Measurements from ENCODE around the gene ADSS1.

Gene ADSS1

DNA sequence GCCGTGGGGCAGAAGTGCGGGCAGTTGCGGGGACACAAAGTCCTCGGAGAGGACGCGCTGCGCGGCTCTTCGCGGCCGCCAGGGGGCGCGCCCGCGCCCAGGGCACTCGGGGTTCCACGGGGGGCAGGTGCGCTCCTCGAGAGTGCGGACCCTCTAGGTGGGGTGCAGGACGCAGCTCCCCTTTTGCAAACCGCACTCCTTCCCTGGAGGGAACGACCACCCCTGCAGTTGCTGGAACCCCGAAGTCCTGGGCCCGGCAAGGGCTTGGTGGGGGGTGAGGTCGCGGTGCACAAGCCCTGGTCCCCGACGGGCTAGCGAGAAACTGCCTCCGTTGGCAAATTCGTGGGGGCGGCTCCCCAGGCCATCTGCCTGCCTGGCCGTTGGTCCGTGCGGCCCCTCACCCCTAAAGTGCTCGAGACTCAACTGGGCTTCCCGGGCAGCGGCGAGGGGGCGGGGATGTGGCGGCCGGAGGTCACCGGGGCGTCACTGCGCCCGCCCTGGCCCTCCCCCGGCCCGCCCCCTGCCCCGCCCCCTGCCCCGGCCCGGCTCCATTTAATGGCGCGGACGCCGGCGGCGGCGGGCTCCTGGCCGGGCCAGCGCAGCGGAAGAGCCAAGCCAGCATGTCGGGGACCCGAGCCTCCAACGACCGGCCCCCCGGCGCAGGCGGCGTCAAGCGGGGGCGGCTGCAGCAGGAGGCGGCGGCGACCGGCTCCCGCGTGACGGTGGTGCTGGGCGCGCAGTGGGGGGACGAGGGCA, at the start of gene ADSS1:
TSS of gene ADSS1 (plus strand) at position 579 of the 756 bp plus-strand sequence. CDS start at position 621, 42 bp downstream.
- Histone ChIP-seq H3K4me1 (ENCODE audit: insufficient read depth, low read length) (0 out of 2 replicates have a peak, but pooled peaks cover 2% of the 10 kb centered on the region), H3K36me3 (ENCODE audit: insufficient read depth, low read depth, low read length) (no peaks in the 10 kb centered on the region), H3K27me3 (ENCODE audit: insufficient read depth, low read length) (no peaks in the 10 kb centered on the region), H3K4me3 (ENCODE audit: low read length) (peak within 1 kb of the TSS; percentile 71), H3K9me3 (ENCODE audit: insufficient read depth, low read depth, low read length) (no peaks in the 10 kb centered on the region), H3K9ac (ENCODE audit: low read depth, low read length) (peak within 1 kb of the TSS; percentile 56; the same call in 1 of the 2 replicates), H3K27ac (ENCODE audit: low read length) (no peak within 1 kb of the TSS)

GRCh38 chr14:104675447-104675846, 48.6 kb upstream of the ADSS1 start:
- H3K4me1 ChIP-seq (ENCODE audit: insufficient read depth, low read length): peaks cover 23% of the 10 kb centered on the region
- H3K9me3 ChIP-seq (ENCODE audit: insufficient read depth, low read depth, low read length): no peaks in the 10 kb centered on the region
- H3K27ac ChIP-seq (ENCODE audit: low read length): no peak overlapping the region
- H3K27me3 ChIP-seq (ENCODE audit: insufficient read depth, low read length): no peaks in the 10 kb centered on the region
- no peak overlapping the region for H3K9ac ChIP-seq (ENCODE audit: low read depth, low read length)
- no peaks in the 10 kb centered on the region for H3K36me3 ChIP-seq (ENCODE audit: insufficient read depth, low read depth, low read length)
- H3K4me3 ChIP-seq (ENCODE audit: low read length): no peak overlapping the region

GRCh38 chr14:104676130-104676693, 47.8 kb upstream of the ADSS1 start:
- Histone ChIP-seq H3K36me3 (ENCODE audit: insufficient read depth, low read depth, low read length) (no peaks in the 10 kb centered on the region), H3K9me3 (ENCODE audit: insufficient read depth, low read depth, low read length) (no peaks in the 10 kb centered on the region), H3K9ac (ENCODE audit: low read depth, low read length) (peak overlapping the region; percentile 93; the same call in 1 of the 2 replicates), H3K4me1 (ENCODE audit: insufficient read depth, low read length) (peaks cover 26% of the 10 kb centered on the region), H3K27me3 (ENCODE audit: insufficient read depth, low read length) (no peaks in the 10 kb centered on the region), H3K27ac (ENCODE audit: low read length) (no peak overlapping the region), H3K4me3 (ENCODE audit: low read length) (peak overlapping the region; percentile 35; the same call in 1 of the 2 replicates)

DNA sequence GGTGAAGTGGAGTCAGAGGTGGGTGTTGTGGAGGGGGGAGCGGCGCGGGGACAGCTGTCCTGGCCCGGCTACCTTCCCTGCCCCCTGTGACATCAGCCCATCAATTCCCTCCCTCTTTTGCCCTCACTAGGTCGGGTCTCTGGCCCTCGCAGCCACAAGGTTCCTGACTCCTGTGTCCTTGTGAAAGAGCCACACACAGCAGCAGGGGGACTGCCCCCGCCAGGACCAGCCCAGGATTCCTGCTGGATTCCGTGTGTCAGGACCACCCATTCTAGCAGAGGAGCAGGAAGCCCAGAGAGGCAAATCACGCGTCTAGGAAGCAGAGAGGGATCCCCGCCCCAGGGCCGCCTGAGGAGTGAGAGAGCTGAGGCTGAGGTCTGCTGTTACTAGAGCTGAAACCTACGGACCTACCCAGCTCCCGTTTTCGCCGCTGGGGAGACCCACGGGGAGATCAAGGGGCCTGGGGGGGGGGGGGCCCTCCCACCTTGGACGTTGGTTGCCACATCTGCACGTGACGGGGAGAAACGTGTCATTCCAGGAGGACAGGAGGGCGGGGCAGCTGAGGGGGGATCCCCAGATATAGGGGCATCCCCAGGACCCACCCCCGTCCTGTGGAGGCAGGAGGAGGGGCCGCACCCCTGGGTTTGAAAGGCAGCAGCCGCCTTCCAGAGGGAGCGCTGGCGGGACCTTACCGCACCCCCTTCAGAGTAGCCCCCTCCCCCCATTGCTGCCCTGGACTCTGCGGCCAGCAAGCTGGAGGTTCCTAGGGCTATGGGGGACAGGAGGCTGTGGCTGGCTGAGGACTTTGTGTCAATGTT, 47.1 kb upstream of the ADSS1 start:
- H3K36me3 ChIP-seq (ENCODE audit: insufficient read depth, low read depth, low read length): no peaks in the 10 kb centered on the region
- peak overlapping the region; percentile 70 for H3K4me3 ChIP-seq (ENCODE audit: low read length)
- peak overlapping the region; percentile 93 for H3K9ac ChIP-seq (ENCODE audit: low read depth, low read length)
- peak overlapping the region; percentile 91 for H3K27ac ChIP-seq (ENCODE audit: low read length)
- peaks cover 29% of the 10 kb centered on the region for H3K4me1 ChIP-seq (ENCODE audit: insufficient read depth, low read length)
- no peaks in the 10 kb centered on the region for H3K27me3 ChIP-seq (ENCODE audit: insufficient read depth, low read length)
- no peaks in the 10 kb centered on the region for H3K9me3 ChIP-seq (ENCODE audit: insufficient read depth, low read depth, low read length)

GRCh38 chr14:104677512-104678332, 46.3 kb upstream of the ADSS1 start:
- Histone ChIP-seq H3K27ac (ENCODE audit: low read length) (peak overlapping the region; percentile 91), H3K4me3 (ENCODE audit: low read length) (peak overlapping the region; percentile 70), H3K27me3 (ENCODE audit: insufficient read depth, low read length) (no peaks in the 10 kb centered on the region), H3K9ac (ENCODE audit: low read depth, low read length) (peak overlapping the region; percentile 93), H3K36me3 (ENCODE audit: insufficient read depth, low read depth, low read length) (no peaks in the 10 kb centered on the region), H3K9me3 (ENCODE audit: insufficient read depth, low read depth, low read length) (no peaks in the 10 kb centered on the region), H3K4me1 (ENCODE audit: insufficient read depth, low read length) (peaks cover 33% of the 10 kb centered on the region)

- H3K9ac ChIP-seq (ENCODE audit: low read depth, low read length): peak overlapping the region; percentile 93
- no peaks in the 10 kb centered on the region for H3K27me3 ChIP-seq (ENCODE audit: insufficient read depth, low read length)
- H3K27ac ChIP-seq (ENCODE audit: low read length): peak overlapping the region; percentile 91
- peak overlapping the region; percentile 70; the same call in 1 of the 2 replicates for H3K4me3 ChIP-seq (ENCODE audit: low read length)
- H3K9me3 ChIP-seq (ENCODE audit: insufficient read depth, low read depth, low read length): no peaks in the 10 kb centered on the region
- no peaks in the 10 kb centered on the region for H3K36me3 ChIP-seq (ENCODE audit: insufficient read depth, low read depth, low read length)
- peaks cover 37% of the 10 kb centered on the region for H3K4me1 ChIP-seq (ENCODE audit: insufficient read depth, low read length)
These were observed 45.7 kb upstream of the ADSS1 start for GRCh38 chr14:104678346-104678745.

DNA sequence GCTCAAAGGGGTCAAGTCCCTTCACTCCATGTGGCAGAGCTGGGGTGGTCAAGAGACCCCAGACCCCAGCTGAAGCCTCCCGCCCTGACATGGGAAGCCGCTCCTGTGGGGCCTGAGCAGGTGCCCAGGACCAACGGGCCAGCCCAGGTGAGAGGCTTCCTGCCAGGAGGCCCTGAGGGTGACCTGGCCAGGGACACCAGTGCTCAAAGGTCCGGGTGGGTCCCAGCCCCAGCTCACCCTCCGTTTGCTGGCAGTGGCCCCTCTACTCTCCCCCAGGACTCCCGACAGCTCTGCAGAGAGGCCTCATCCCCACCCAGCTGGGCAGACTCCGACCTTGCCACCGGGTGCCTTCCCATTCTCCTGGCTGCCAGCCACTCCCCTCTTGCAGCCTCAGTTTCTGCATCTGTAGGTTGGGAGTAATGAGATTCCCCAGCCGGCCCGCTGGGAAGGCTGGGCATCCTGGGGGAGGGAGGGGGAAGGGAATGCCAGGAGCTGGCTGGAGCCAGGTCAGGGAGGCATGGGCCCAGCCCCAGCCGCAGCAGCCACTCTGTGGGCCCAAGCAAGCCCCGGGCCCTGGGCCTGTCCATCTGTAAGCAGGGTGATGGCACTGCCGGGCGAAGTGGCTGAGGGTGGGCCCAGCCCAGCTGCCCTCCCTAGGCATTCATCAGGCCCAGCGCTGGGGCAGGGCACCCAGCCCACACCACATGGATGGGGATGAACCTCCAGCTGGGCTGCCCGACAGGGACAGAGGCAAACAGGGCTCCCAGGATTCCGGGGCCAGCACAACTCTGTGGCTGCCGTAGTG, 44.9 kb upstream of the ADSS1 start:
- H3K9me3 ChIP-seq (ENCODE audit: insufficient read depth, low read depth, low read length): no peaks in the 10 kb centered on the region
- H3K36me3 ChIP-seq (ENCODE audit: insufficient read depth, low read depth, low read length): no peaks in the 10 kb centered on the region
- no peak overlapping the region for H3K4me3 ChIP-seq (ENCODE audit: low read length)
- H3K9ac ChIP-seq (ENCODE audit: low read depth, low read length): peak overlapping the region; percentile 93; the same call in 1 of the 2 replicates
- no peaks in the 10 kb centered on the region for H3K27me3 ChIP-seq (ENCODE audit: insufficient read depth, low read length)
- H3K27ac ChIP-seq (ENCODE audit: low read length): peak overlapping the region; percentile 91
- H3K4me1 ChIP-seq (ENCODE audit: insufficient read depth, low read length): peaks cover 39% of the 10 kb centered on the region

DNA sequence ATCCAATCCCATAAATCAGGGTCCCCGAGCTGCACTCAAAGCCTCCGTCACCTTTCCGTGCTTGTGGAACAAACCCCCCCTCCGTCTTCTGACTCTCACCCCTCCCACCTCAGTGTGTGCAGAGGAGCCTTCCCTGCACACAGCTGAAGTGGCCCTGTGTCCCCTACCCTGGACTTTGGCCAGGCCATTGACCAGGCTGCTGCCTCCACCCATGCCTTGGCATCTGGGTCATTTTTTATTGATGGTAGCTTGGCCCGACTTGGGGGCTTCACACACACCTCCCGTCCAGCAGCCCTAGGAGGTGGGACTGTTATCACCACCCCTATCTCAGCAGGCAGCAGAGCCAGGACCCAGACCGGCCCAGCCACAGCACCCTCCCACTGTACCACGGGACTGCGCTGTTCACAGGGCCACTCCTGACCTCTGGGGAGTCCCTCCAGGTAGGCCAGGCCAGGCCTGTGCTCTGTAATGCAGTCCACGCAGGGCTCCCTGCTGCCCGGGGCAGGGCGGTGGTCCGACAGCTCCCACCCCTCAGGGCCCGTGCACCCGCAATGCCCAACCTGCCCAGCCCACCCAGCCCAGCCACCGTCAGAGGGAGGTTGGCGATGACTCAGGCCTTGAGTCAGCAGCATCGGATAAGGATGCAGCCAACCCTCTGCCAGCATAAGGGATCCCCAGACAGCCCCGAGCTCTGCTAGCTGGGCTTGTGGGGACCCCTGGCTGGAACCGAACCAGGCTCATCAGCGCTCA, 43.8 kb upstream of the ADSS1 start:
- H3K27ac ChIP-seq (ENCODE audit: low read length): no peak overlapping the region
- peak overlapping the region; percentile 56; the same call in 1 of the 2 replicates for H3K9ac ChIP-seq (ENCODE audit: low read depth, low read length)
- H3K4me3 ChIP-seq (ENCODE audit: low read length): no peak overlapping the region

DNA sequence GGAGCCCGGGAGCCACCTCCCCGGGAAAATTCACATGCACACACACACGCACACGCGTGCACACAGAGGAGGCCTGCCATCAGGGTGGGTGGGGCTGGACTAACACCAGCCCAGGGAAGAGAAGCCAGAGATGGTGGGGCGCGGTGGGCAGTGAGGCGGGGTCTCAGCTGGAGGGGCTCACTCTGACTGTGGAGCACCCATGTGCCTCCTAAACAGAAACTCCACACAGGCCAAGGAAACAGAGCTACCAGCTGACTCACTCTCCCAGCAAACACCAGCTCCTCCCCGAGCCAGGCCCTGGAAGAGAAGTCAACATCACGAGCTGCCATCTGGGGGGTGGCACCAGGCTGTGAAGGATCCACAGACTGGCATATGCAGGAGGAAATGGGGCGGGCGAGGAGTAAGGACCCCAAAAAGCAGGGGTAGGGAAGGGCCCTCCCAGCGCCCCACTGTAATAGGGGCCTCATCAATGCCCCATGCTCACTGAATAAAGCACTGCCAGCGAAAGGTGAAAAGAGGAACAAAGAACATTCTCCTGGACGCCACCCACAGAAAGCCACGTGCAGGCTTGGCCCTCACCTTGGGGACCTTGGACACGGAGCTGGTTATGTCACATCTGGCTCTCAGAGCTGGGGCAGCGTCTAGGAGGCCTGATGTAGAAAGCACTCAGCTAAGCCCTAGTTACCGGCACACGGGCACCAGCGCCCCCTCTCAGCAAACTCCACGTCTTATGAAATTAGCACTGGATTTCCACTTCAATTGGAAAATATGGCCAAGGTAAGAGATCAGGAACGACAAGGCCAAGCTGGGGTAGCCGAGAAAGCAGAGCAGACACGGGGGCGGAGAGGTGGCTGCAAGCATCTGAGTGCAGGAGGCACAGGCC, 43.0 kb upstream of the ADSS1 start:
- peak overlapping the region; percentile 13 for H3K27ac ChIP-seq (ENCODE audit: low read length)
- H3K9me3 ChIP-seq (ENCODE audit: insufficient read depth, low read depth, low read length): no peaks in the 10 kb centered on the region
- no peaks in the 10 kb centered on the region for H3K27me3 ChIP-seq (ENCODE audit: insufficient read depth, low read length)
- H3K9ac ChIP-seq (ENCODE audit: low read depth, low read length): peak overlapping the region; percentile 56; the same call in 1 of the 2 replicates
- H3K4me1 ChIP-seq (ENCODE audit: insufficient read depth, low read length): peaks cover 39% of the 10 kb centered on the region
- H3K36me3 ChIP-seq (ENCODE audit: insufficient read depth, low read depth, low read length): no peaks in the 10 kb centered on the region
- H3K4me3 ChIP-seq (ENCODE audit: low read length): peak overlapping the region; percentile 53; the same call in 1 of the 2 replicates

More for the DNA sequence above, 43.8 kb upstream of the ADSS1 start:
- Histone ChIP-seq H3K27me3 (ENCODE audit: insufficient read depth, low read length) (no peaks in the 10 kb centered on the region), H3K9me3 (ENCODE audit: insufficient read depth, low read depth, low read length) (no peaks in the 10 kb centered on the region), H3K36me3 (ENCODE audit: insufficient read depth, low read depth, low read length) (no peaks in the 10 kb centered on the region), H3K4me1 (ENCODE audit: insufficient read depth, low read length) (peaks cover 39% of the 10 kb centered on the region)

Data from iPS-20b (cell line).